Hepatocyte (in vitro differentiated cells): ENCODE results near the gene AOPEP.

Source experiments
- CTCF ChIP-seq: fragments of 200-600 bp; sonication (generic); IDR thresholded peaks from 2 replicates; pipeline ENCODE4 v1.5.1; 2016; ENCODE audit warnings: antibody characterized with exemption, mild to moderate bottlenecking; ENCODE audit not compliant: poor library complexity
- EZH2 ChIP-seq: fragments of 200-600 bp; sonication (generic); IDR thresholded peaks from 2 replicates; pipeline ENCODE4 v1.6.1; 2016; ENCODE audit warnings: antibody characterized with exemption, mild to moderate bottlenecking, borderline replicate concordance
- EZH2phosphoT487 ChIP-seq: fragments of 200-600 bp; sonication (generic); IDR thresholded peaks from one replicate; pipeline ENCODE4 v1.6.1; 2018; ENCODE audit warnings: antibody characterized with exemption, mild to moderate bottlenecking, low read depth, moderate library complexity; ENCODE audit not compliant: unreplicated experiment, severe bottlenecking

- TF ChIP-seq CTCF (no peak), EZH2phosphoT487 (no peak), EZH2 (no peak)
Measured at GRCh38 chr9:94881940-94882339, 155.4 kb downstream of the AOPEP start.
